Left ventricle myocardium superior (tissue), 1 donor: ENCODE measurements around the gene CNTNAP4. TPM values are rescaled to one million over a fixed set of nuclear protein-coding genes. Genes with fewer than 3 reads are reported as not detected.

Source experiments
- ATAC-seq: fragments of 200-7000 bp; cut with Tn5 transposase; one replicate; pipeline ENCODE4 v1.9.1; 2020; ENCODE audit warnings: mild to moderate bottlenecking, moderate library complexity
- DNase-seq: peaks from one replicate; pipeline ENCODE4 v3.0.0-alpha.2; 2020
- intact Hi-C: fragments of 100-400 bp; cut with micrococcal nuclease; formaldehyde crosslinking; loops from one replicate; pipeline ENCODE4 v1.11.0; 2022
- total RNA-seq: library from RNA; stranded (reverse); fragmentation: NEBNext Ultra II Directional; extraction: Animal tissue kit (Norgen Biotek cat#: 25700); gene quantifications from one replicate; pipeline ENCODE4 v1.2.1, GENCODE V29; 2021
- donor health status: DM: no; HTN: yes; CAD: no; lungs with severe emphysema.

CNTNAP4 gene
- total RNA-seq, 1 donor from 2014 or later = not detected

GRCh38 chr16:76532188-76532973 lies 255.2 kb downstream of the CNTNAP4 start:
- no peak for ATAC-seq
- no peak for DNase-seq
- intact Hi-C loops = no loop called here

DNA sequence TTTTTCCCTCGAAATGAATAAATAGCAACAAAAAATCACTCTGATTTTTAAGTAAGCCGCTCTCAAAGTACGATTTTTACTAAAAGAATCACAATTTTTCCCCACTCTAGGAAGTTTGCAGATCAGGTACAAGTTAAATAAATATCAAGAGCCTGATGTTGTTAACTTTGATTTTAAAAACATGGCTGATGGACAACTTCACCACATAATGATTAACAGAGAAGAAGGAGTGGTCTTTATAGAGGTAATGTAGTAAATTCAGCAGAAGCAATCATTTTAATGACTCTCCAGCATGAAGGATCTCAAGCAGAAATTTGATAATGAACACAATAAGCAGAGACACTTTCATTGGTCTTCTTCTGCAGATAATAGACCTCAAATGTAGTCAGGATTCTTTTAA lies 262.4 kb downstream of the CNTNAP4 start:
- no peak for ATAC-seq
- intact Hi-C loops = no loop called here

GRCh38 chr16:76541070-76541469 lies 263.9 kb downstream of the CNTNAP4 start:
- DNase-seq (no peak), ATAC-seq (no peak)
- intact Hi-C loops = no loop called here

More for the DNA sequence above, 262.4 kb downstream of the CNTNAP4 start:
- DNase-seq = no peak

DNA sequence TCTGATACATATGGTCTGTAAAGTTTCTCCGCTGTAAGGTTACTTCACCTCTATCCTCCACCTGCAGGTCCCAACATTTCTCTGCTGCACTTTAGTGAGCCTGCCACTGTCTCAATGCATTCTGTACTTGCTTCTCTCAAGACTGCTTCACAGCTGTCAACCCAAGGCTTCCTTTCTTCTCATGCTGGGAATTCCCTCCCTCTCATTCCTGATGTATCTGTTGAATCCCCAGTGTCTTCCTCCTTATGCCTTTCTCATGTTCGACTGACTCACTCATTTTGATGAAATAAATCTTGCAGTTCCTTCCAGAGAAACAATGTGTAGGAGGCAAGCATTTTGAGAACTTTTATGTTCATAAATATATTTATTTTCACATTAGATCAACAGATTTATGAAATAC lies 288.3 kb downstream of the CNTNAP4 start:
- ATAC-seq (no peak), DNase-seq (no peak)
- intact Hi-C loops = no loop called here

- intact Hi-C loops = no loop called here
- ATAC-seq (no peak), DNase-seq (no peak)
These were observed 294.6 kb downstream of the CNTNAP4 start for GRCh38 chr16:76571755-76572154.

- intact Hi-C loops = no loop called here
- no peak for ATAC-seq
- no peak for DNase-seq
These were observed 296.1 kb downstream of the CNTNAP4 start for GRCh38 chr16:76573281-76573680.

- no peak for ATAC-seq
- no peak for DNase-seq
- intact Hi-C loops = no loop called here
These were observed 297.4 kb downstream of the CNTNAP4 start for GRCh38 chr16:76574651-76575050.

- DNase-seq (no peak), ATAC-seq (no peak)
- intact Hi-C loops = no loop called here
These were observed 299.3 kb downstream of the CNTNAP4 start for GRCh38 chr16:76576526-76576925.

- ATAC-seq (no peak), DNase-seq (no peak)
- intact Hi-C loops = no loop called here
These were observed 299.8 kb downstream of the CNTNAP4 start for GRCh38 chr16:76577003-76577402.

- intact Hi-C loops = no loop called here
- ATAC-seq (no peak), DNase-seq (no peak)
These were observed 302.2 kb downstream of the CNTNAP4 start for GRCh38 chr16:76579277-76579922.

DNA sequence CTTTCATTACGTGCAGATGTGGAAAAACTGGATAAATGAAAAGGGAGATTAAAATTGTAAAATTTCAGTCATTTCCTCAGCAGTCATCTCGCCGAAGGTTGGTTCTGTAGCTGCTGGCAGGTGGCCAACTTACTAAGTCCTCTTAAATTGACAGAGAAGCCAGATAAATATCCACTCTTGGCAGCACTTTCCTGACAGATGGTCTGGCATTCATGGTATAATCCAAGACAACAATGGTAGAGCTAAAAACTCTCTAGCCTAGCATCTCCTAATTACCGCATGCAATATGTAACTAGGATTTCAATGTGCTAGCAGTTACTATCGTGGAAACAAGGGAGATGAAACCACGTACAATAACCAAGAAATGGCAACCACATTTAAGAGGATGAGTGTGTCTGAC lies 306.3 kb downstream of the CNTNAP4 start:
- ATAC-seq (no peak), DNase-seq (peak; percentile 28)
- intact Hi-C loops = no loop called here

GRCh38 chr16:76583945-76584344 lies 306.7 kb downstream of the CNTNAP4 start:
- DNase-seq = no peak
- intact Hi-C loops = no loop called here
- ATAC-seq = no peak

DNA sequence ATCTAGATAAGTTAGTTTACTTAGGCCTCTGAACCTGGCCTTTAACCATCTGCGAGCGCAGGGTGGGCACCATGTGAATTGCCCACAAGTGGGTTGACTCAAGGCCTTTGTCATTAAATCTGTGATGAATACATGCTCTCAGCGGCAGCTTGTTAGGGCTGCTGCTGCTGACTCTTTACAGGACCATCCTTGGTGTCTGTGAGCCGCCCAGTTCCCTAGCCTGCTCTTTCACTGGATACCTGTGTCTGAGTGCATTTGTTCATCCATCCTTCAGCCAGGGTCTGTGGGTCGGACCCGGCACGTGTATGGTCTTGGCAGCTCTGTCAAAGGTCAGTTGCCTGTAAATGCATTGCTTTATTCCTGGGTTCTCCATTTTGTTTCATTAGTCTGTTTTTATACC lies 321.3 kb downstream of the CNTNAP4 start:
- intact Hi-C loops = no loop called here
- no peak for DNase-seq
- no peak for ATAC-seq

- intact Hi-C loops = no loop called here
- DNase-seq (no peak), ATAC-seq (no peak)
These were observed 330.1 kb downstream of the CNTNAP4 start for GRCh38 chr16:76607317-76607716.
